Measurements from ENCODE around the gene POU4F2.

POU4F2 gene

GRCh38 chr4:146638786-146639505 is at the start of gene POU4F2:
TSS of gene POU4F2 (plus strand) at chr4:146638893. CDS start at chr4:146639141, 248 bp downstream.
- DNase-seq: no peak

- no peak for DNase-seq
These were observed 47.9 kb upstream of the POU4F2 start for GRCh38 chr4:146590801-146591200.

- peak; percentile 12 for DNase-seq
These were observed 46.7 kb upstream of the POU4F2 start for GRCh38 chr4:146592019-146592418.

GRCh38 chr4:146632770-146633470 is 5.8 kb upstream of the POU4F2 start:
- no peak for DNase-seq

GRCh38 chr4:146633471-146633800 is 5.3 kb upstream of the POU4F2 start:
- no peak for DNase-seq

DNA sequence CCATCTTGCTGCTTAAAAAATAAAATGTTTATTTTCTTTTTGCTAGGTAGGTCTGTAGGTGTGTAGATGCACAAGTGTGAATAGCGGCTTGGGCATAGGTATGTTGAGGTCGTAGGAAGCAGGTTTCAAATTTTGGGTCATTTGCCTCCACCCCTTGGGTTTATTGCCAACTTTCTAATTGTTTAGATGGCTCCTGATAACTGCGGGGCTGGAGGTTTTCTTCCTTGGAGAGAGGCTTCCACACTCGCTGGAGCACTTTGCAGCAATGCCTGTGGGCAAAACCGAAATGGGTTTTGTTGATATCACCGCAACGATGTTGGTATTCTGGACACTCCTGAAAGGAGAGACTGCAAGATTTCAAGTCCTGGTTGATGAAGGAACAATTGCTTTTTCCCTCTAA is 3.9 kb upstream of the POU4F2 start:
- DNase-seq: no peak

DNA sequence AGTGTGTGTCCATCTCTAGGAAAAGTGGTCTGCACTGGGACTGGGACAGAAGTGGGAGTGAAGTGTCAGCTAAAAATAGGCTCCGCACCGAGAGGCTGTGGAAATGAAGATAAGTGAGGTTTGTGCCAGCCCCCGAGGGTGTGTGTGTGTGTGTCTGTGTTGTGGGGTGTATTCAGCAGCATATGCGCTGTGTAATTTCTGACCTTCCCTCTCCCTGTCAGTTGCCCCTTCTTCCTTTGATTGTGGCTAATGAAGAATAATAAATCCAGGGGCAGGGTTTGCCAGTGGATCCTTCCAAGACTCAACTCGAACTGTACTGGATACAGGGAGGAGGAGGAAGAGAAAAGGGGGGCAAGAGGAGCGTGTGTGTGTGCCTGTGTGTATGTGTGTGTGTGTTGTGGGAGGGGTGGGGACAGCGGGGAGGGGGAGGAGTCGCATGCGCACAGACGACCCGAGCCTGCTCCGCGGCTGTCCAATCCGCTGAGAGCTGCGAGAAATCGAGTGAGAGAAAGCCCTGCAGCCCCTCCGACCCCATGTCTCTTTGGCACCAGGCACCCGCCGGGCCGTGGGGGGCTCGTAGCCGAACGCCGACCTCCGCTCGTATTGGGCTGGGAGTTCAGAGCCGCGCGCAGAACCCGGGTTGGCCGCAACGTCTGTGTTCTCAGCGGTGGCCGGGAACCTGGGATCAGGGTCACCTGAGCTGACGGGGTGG is 916 bp upstream of the POU4F2 start:
- DNase-seq: no peak

GRCh38 chr4:146638333-146638785 is 334 bp upstream of the POU4F2 start:
- DNase-seq: no peak

GRCh38 chr4:146639506-146639932 is 826 bp downstream of the POU4F2 start:
- DNase-seq: no peak

DNA sequence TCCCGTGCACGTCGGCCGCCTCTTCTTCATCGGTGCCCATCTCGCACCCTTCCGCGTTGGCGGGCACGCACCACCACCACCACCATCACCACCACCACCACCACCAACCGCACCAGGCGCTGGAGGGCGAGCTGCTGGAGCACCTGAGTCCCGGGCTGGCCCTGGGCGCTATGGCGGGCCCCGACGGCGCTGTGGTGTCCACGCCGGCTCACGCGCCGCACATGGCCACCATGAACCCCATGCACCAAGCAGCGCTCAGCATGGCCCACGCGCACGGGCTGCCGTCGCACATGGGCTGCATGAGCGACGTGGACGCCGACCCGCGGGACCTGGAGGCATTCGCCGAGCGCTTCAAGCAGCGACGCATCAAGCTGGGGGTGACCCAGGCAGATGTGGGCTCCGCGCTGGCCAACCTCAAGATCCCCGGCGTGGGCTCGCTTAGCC is 1.4 kb downstream of the POU4F2 start:
- DNase-seq: no peak

GRCh38 chr4:146640465-146641061 is 1.9 kb downstream of the POU4F2 start:
- no peak for DNase-seq

- no peak for DNase-seq
These were observed 3.1 kb downstream of the POU4F2 start for GRCh38 chr4:146641762-146642161.

- no peak for DNase-seq
These were observed 5.2 kb downstream of the POU4F2 start for GRCh38 chr4:146643812-146644401.

DNA sequence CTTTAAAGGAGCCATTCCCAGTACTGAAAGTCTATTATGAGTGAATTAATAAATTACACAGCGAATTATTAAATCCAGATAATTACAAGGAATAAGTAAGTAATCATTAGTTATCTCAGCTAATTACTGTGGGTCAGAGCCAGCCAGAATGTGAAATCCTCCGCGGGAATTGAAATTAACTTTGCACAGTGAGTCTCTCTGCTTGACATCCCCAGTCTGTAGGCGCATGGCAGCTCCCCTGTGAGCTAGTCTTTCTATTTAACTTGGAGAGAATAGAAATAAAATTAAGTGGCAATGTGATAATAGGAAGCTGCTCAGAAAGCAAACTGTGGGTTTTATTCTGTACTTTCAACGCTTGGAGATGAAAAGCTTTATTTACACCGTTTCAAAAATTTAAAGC is 7.2 kb downstream of the POU4F2 start:
- DNase-seq: no peak

DNA sequence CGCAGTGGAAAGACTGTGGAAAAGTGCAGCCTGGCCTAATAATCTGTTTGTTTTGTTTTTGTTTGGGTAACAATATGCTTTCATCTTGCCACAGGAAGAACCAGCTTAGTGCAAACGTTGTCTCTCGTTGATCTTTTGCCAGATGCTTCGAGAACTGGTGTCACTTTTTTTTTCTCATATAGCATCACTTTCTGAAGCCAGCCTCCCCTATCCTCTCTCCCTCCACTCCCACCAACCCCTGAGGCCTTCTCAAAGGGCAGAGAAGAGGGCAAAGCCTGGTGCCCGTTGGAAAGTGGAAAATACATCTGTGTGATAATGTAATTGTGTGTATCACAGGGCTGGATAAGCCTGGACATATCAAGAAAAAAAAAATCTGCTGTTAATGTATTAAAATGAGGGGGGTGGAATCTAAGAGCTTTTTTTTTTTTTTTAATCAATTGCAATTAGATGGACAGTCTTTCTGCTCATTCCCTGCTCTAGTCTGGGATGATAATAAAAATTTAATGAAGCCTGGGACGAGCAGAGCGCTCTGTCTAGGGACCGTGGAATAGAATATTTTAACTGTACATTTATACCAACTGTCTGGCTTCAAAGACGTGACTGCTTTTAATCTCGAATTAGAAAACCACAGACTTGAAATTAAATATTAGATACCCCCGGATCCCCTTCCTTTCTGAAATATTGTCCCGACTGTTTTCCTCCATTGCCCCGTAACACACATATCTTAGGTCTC is 8.1 kb downstream of the POU4F2 start:
- no peak for DNase-seq

DNA sequence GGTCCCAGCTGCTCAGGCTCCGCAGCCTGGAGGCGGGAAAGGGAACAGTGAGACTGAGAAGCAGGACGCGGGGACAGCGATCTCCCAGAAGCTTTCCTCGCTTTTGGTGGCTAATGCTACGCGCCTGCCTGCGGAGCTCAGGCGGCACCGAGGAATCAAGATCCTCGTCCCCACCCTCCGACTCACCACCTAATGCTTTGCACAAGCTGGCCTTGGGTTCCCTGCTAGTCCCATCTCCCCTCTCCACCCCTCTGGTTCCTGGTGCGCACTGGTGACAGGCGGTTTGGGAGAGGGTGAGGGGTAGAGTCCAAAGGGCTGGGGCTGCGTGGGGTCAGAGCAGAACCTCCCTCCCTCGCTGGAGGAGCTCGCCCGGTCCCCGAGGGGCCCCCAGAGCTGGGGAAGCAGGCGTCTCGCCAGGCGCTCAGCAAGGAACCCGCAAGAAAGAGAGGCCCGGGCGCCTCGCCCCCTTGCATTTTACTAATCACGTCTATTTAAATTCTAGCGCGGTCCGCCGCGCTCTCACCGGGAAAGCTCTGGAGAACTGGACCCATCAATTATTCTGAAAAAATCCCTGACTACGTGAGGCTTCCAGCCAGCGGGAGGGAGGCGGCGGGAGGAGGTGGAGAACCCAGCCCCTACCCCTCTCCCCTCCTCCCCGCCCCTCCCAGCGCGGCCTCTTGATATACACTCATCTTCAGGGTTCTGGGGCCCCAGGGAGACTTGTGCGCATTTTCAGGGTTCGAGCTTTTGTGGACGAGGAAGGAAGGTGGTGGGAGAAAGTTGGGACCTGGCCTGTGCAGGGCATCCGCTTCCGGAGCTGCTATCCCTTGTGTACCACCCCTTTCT is 9.1 kb downstream of the POU4F2 start:
- DNase-seq: no peak

GRCh38 chr4:146648461-146648783 is 9.7 kb downstream of the POU4F2 start:
- DNase-seq: no peak

DNA sequence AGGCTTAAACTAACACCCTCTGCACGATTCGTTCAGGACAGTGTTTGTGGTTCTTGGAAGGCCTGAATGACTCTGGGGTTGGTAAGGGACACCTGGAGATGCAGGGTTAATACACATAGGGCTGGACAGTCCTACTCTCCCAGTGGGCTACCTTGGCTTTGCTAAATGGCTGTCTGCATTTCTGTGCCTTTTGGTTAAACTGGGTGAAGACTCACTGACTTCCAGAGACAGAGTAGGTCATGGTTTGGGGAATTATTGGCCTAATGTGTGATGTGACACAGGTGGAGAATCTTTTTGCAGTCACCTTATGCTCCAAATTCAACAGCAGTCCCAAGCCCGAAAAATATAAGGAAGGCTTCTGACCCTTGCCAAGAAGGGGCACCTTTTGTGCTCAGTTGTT is 10.5 kb downstream of the POU4F2 start:
- DNase-seq: no peak

DNA sequence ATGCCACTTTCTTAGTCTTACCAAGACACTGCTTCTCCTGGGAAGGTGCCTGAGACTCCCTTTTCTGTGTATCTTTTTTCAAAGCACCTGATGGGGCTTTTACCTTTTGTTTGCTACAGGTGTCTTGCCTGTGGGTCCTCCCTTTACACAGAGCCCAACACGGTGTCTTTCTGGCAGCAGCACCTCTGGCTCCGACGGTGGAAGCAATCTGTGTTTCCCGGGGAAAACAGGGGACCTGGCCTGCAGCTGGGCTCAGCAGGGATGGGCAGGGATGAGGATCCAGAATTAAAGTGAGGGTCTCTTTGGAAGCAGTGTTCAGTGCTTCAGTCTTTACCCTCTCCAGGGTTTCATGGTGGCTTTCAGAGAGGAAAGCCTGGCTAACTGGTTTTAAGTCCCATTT is 11.3 kb downstream of the POU4F2 start:
- no peak for DNase-seq

- no peak for DNase-seq
These were observed 16.2 kb downstream of the POU4F2 start for GRCh38 chr4:146654687-146655520.

- no peak for DNase-seq
These were observed 16.8 kb downstream of the POU4F2 start for GRCh38 chr4:146655521-146655856.
